A375 (cell line): Measurements from ENCODE around the gene CSRP1. TPM values are rescaled to one million over a fixed set of nuclear protein-coding genes. Genes with fewer than 3 reads are reported as not detected.

Source experiments
- total RNA-seq: library from RNA; depleted of rRNA; stranded (reverse); fragments of >200 nt; shearing (Covaris generic); gene quantifications from 2 replicates; pipeline ENCODE4 v1.2.3, GENCODE V29; 2014; rRNA removed

CSRP1 gene
- total RNA-seq, result 168 and 172 TPM in 2 replicates

GRCh38 chr1:201506557-201507359 lies at the start of gene CSRP1:
Gene CSRP1 (minus strand): TSS chr1:201507123. CDS start chr1:201496303, 10,820 bp downstream.

GRCh38 chr1:201538612-201539551 lies 32.0 kb upstream of the CSRP1 start, which contains the start of gene NAV1:
Gene NAV1 (plus strand): TSS chr1:201539127. CDS start chr1:201622885, 83,758 bp downstream.

GRCh38 chr1:201468844-201469644 lies 37.9 kb downstream of the CSRP1 start, which contains the start of gene PHLDA3:
Gene PHLDA3 (minus strand): TSS chr1:201469188. CDS start chr1:201468786, 402 bp downstream.

Other genes with a start within 250 kb of the CSRP1 start
- gene PKP1, start 223.6 kb downstream of the CSRP1 start, total RNA-seq, result not detected in 2 replicates
- 0.03 and 0.11 TPM in 2 replicates for gene TNNT2, start 129.4 kb downstream of the CSRP1 start, total RNA-seq
- gene LAD1, start 107.8 kb downstream of the CSRP1 start, total RNA-seq, result 4.4 and 6.4 TPM in 2 replicates
- gene TNNI1, start 85.4 kb downstream of the CSRP1 start, total RNA-seq, result not detected in 2 replicates
- gene PHLDA3, start 37.9 kb downstream of the CSRP1 start, total RNA-seq, result 99.8 and 110 TPM in 2 replicates
- 13.4 and 22.3 TPM in 2 replicates for gene NAV1, start 32.0 kb upstream of the CSRP1 start, total RNA-seq